Subcutaneous adipose tissue (tissue), 4 donors: Measurements from ENCODE around the gene SNAPIN. TPM values are rescaled to one million over a fixed set of nuclear protein-coding genes. Genes with fewer than 3 reads are reported as not detected.

Experiments used
- total RNA-seq, 4 donors: library from RNA; depleted of rRNA; stranded (reverse); fragments of >200 nt; gene quantifications; one replicate each; pipeline ENCODE4 v1.1.0, GENCODE V29; 2016
- TF ChIP-seq, protein P1 (sequence below): fragments of 450-650 bp; IDR thresholded peaks from one replicate; pipeline ENCODE4 v1.5.1; 2016; ENCODE audit warnings: low read depth, mild to moderate bottlenecking, control low read depth, antibody characterized with exemption, moderate library complexity

Gene SNAPIN
- total RNA-seq, 4 donors from 2014 or later: 53.7 to 80.1 (median 65.9) TPM

- TF ChIP-seq, protein P1, sequence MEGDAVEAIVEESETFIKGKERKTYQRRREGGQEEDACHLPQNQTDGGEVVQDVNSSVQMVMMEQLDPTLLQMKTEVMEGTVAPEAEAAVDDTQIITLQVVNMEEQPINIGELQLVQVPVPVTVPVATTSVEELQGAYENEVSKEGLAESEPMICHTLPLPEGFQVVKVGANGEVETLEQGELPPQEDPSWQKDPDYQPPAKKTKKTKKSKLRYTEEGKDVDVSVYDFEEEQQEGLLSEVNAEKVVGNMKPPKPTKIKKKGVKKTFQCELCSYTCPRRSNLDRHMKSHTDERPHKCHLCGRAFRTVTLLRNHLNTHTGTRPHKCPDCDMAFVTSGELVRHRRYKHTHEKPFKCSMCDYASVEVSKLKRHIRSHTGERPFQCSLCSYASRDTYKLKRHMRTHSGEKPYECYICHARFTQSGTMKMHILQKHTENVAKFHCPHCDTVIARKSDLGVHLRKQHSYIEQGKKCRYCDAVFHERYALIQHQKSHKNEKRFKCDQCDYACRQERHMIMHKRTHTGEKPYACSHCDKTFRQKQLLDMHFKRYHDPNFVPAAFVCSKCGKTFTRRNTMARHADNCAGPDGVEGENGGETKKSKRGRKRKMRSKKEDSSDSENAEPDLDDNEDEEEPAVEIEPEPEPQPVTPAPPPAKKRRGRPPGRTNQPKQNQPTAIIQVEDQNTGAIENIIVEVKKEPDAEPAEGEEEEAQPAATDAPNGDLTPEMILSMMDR: no peak
Measured at GRCh38 chr1:153612755-153613331, 45.7 kb upstream of the SNAPIN start, which contains the start of gene S100A16. Gene S100A16, minus strand, starts transcription at chr1:153613137. Its CDS starts 4,986 bp downstream, at chr1:153608151.

- TF ChIP-seq, protein P1: no peak
Measured at GRCh38 chr1:153613406-153613805, 45.1 kb upstream of the SNAPIN start.

DNA sequence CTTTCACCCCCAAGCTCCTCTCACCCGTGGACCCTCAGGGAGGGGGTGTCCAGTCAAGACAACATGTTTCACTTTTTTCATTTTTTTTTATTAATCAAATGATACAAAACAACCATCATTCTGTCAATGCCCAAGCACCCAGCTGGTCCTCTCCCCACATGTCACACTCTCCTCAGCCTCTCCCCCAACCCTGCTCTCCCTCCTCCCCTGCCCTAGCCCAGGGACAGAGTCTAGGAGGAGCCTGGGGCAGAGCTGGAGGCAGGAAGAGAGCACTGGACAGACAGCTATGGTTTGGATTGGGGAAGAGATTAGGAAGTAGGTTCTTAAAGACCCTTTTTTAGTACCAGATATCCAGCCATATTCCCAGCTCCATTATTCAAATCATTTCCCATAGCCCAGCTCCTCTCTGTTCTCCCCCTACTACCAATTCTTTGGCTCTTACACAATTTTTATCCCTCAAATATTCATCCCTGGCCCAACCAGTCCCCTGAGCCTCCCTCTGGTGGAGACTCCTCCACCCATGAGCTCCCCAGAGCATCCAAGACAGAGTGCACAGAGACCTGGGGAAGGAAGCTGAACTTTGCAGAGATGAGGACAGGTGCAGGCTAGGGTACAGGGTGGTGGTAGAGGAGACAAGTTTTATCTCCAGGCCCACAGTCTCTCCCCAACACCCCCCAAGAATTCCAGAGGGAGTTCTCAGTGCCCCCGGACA lies 44.2 kb upstream of the SNAPIN start:
- TF ChIP-seq, protein P1: no peak

- TF ChIP-seq, protein P1: no peak
Measured at GRCh38 chr1:153614906-153615305, 43.6 kb upstream of the SNAPIN start.

DNA sequence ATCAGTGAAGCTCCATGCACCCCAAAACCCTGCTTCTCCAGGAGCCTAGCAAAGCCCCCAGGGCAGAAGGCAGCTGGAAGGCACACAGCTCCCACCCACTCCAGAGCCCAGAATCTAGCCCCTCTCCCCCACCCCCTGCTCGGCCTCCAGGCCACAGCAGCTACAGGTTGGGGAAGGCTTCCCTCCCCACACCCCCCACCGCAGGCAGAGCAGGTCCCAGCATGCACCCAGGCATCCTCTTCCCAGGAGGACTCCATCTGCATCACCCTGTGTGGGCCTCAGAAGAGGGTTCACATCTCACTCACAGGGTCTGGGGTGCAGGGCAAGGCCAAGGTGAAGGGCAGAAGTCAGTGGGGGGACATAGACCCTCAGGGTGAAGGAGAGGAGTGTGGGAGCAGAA lies 43.1 kb upstream of the SNAPIN start:
- TF ChIP-seq, protein P1: no peak

- TF ChIP-seq, protein P1: no peak
Measured at GRCh38 chr1:153616144-153616916, 42.2 kb upstream of the SNAPIN start, which contains the start of gene S100A14. Gene S100A14, minus strand, starts transcription at chr1:153616325. Its CDS starts 467 bp downstream, at chr1:153615858.

DNA sequence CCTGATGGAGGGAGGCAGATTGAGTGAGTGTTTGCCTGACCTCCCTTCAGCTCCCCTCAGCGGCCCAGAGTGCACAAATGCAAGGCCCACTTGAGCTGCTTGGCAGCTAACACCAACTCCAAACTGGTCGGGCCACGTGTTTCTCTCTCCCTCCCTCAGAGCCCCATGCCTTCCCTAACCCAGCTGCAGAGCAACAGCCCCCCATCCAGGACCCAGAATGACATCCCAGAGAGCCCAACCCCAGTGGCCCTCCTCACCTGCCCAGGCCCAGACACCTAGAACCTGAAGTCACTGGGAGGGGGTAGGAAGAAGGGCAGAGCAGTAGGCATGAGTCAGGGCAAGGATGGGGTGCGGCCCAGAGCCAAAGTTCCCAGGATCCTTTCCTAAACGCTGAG lies 41.6 kb upstream of the SNAPIN start:
- TF ChIP-seq, protein P1: no peak
